ENCODE data around the gene IGF2R. TPM values are rescaled to one million over a fixed set of nuclear protein-coding genes. Genes with fewer than 3 reads are reported as not detected.

The IGF2R gene
- total RNA-seq, 1 donor from 2014 or later, result 161 TPM

DNA sequence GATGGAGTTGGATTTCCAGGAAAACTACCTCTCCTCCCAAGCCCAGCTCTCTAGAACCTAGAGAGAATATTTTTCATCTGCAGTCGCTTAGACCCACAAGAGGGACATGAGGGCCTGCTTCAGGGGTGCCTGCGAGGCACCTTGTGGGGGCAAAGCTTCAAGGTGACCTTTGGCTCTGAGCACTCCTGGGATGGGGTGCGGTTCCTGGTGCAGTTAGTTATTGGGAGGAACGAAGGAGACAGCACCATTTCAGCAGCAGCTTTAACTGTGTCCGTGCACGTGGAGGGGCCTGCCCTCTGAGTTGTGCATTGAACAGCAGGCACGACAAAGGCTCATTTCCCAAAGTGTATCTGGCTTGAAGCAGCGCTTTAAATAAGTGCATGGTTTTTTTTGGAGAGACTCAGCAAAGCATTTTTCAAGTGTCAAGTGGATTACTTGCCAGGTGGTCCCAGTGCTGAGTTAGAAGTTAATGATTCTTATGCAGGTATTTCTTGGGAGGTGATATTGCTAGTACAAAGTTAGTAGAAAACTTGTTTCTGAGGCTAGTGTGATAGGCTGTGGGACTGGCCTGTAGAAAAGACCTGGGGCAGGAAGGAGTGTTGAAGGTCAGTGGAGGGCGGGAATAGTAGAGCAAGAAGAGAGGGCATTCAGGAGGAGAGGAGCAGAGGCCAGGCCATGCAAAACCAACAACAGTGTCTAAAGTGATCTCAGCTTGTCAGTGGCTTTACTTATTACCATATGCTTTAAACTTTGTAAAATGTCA is 3.8 kb downstream of the IGF2R start:
- H3K36me3 ChIP-seq (ENCODE audit: control insufficient read depth in 3 of 3, insufficient read depth in 3 of 3, low read length in 3 of 3), result no peaks in the 10 kb centered on the region
- no peaks in the 10 kb centered on the region for H3K27me3 ChIP-seq (ENCODE audit: control insufficient read depth in 3 of 3, insufficient read depth in 3 of 3, low read length in 3 of 3)
- no peak overlapping the region for H3K9ac ChIP-seq (ENCODE audit: low read depth in 1 of 3, low read length in 3 of 3)
- H3K4me1 ChIP-seq (ENCODE audit: control insufficient read depth in 3 of 3, insufficient read depth in 3 of 3, low read length in 3 of 3), result peaks cover 54 to 69% (median 65%) of the 10 kb centered on the region in 3 donors
- no peaks in the 10 kb centered on the region for H3K9me3 ChIP-seq (ENCODE audit: control insufficient read depth in 3 of 3, low read length in 3 of 3)
- H3K27ac ChIP-seq (ENCODE audit: low read depth, low read length), result peak overlapping the region; percentile 62
- no peak overlapping the region for H3K4me3 ChIP-seq (ENCODE audit: low read length in 3 of 3)

DNA sequence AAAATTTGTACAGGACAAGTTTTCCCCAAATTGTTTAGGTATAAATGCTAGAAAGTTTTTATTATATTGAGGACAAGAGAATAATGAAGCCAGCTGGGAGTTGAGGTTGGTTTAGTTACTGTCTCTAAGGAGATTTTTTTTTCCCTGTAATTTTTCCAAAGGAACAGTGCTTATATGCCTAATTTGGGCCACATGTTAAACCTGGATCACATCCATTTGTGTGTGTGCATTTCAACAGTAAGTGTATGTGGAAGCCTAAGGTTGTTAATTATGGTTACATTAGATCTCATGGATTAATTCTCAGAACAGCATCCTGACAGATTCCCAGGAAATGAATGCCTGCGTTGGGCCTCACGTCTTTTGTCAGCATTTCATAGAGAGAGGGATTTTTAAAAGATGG is 4.5 kb downstream of the IGF2R start:
- H3K36me3 ChIP-seq (ENCODE audit: control insufficient read depth in 3 of 3, insufficient read depth in 3 of 3, low read length in 3 of 3), result no peaks in the 10 kb centered on the region
- H3K27me3 ChIP-seq (ENCODE audit: control insufficient read depth in 3 of 3, insufficient read depth in 3 of 3, low read length in 3 of 3), result no peaks in the 10 kb centered on the region
- peaks cover 58 to 73% (median 69%) of the 10 kb centered on the region in 3 donors for H3K4me1 ChIP-seq (ENCODE audit: control insufficient read depth in 3 of 3, insufficient read depth in 3 of 3, low read length in 3 of 3)
- H3K9ac ChIP-seq (ENCODE audit: low read depth in 1 of 3, low read length in 3 of 3), result no peak overlapping the region
- no peaks in the 10 kb centered on the region for H3K9me3 ChIP-seq (ENCODE audit: control insufficient read depth in 3 of 3, low read length in 3 of 3)
- peak overlapping the region; percentile 62 for H3K27ac ChIP-seq (ENCODE audit: low read depth, low read length)
- H3K4me3 ChIP-seq (ENCODE audit: low read length in 3 of 3), result peak overlapping the region in 1 of 3 donors; percentile 10

GRCh38 chr6:159973951-159974350 is 5.1 kb downstream of the IGF2R start:
- H3K27me3 ChIP-seq (ENCODE audit: control insufficient read depth in 3 of 3, insufficient read depth in 3 of 3, low read length in 3 of 3), result no peaks in the 10 kb centered on the region
- H3K36me3 ChIP-seq (ENCODE audit: control insufficient read depth in 3 of 3, insufficient read depth in 3 of 3, low read length in 3 of 3), result no peaks in the 10 kb centered on the region
- peak overlapping the region; percentile 62 for H3K27ac ChIP-seq (ENCODE audit: low read depth, low read length)
- H3K4me1 ChIP-seq (ENCODE audit: control insufficient read depth in 3 of 3, insufficient read depth in 3 of 3, low read length in 3 of 3), result peaks cover 62 to 76% (median 73%) of the 10 kb centered on the region in 3 donors
- H3K9ac ChIP-seq (ENCODE audit: low read depth in 1 of 3, low read length in 3 of 3), result no peak overlapping the region
- no peaks in the 10 kb centered on the region for H3K9me3 ChIP-seq (ENCODE audit: control insufficient read depth in 3 of 3, low read length in 3 of 3)
- H3K4me3 ChIP-seq (ENCODE audit: low read length in 3 of 3), result peak overlapping the region in 1 of 3 donors; percentile 10

GRCh38 chr6:159974932-159975331 is 6.0 kb downstream of the IGF2R start:
- Histone ChIP-seq H3K4me3 (ENCODE audit: low read length in 3 of 3) (no peak overlapping the region), H3K27ac (ENCODE audit: low read depth, low read length) (peak overlapping the region; percentile 62), H3K4me1 (ENCODE audit: control insufficient read depth in 3 of 3, insufficient read depth in 3 of 3, low read length in 3 of 3) (peaks cover 70 to 83% (median 81%) of the 10 kb centered on the region in 3 donors), H3K9me3 (ENCODE audit: control insufficient read depth in 3 of 3, low read length in 3 of 3) (no peaks in the 10 kb centered on the region), H3K36me3 (ENCODE audit: control insufficient read depth in 3 of 3, insufficient read depth in 3 of 3, low read length in 3 of 3) (no peaks in the 10 kb centered on the region), H3K27me3 (ENCODE audit: control insufficient read depth in 3 of 3, insufficient read depth in 3 of 3, low read length in 3 of 3) (no peaks in the 10 kb centered on the region), H3K9ac (ENCODE audit: low read depth in 1 of 3, low read length in 3 of 3) (no peak overlapping the region)

DNA sequence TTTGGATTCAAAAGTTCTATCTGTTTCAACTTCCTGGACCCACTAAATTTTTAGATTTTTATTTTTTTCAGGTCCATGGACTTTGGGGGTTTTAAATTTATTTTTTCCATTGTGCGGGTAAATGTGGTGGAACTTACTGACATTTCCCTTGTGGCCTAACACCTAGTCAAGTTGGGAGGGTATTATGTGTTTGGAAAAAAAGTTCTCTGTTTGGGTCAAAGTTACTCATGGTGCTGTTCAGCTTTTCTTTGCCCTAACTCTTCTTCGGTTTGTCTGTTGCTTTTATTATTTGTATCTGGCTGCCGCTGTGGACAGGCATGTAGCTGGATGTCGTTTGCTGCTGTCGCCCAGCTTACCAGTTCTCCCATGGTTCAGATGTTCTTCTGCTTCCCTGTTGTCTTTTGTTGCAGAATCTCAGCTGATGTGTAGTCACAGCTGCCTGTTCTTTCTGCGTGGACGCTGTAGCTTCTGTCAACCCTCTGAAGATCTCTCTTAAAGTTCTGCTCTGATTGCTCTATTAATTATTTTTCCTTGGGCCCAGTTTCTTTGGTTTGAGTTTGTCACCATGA is 7.9 kb downstream of the IGF2R start:
- Histone ChIP-seq H3K27ac (ENCODE audit: low read depth, low read length) (peak overlapping the region; percentile 83), H3K9ac (ENCODE audit: low read depth in 1 of 3, low read length in 3 of 3) (peak overlapping the region in 2 of 3 donors; percentile 27 to 60), H3K4me3 (ENCODE audit: low read length in 3 of 3) (peak overlapping the region; percentile 11 to 49 (median 33)), H3K36me3 (ENCODE audit: control insufficient read depth in 3 of 3, insufficient read depth in 3 of 3, low read length in 3 of 3) (no peaks in the 10 kb centered on the region), H3K9me3 (ENCODE audit: control insufficient read depth in 3 of 3, low read length in 3 of 3) (no peaks in the 10 kb centered on the region), H3K27me3 (ENCODE audit: control insufficient read depth in 3 of 3, insufficient read depth in 3 of 3, low read length in 3 of 3) (no peaks in the 10 kb centered on the region), H3K4me1 (ENCODE audit: control insufficient read depth in 3 of 3, insufficient read depth in 3 of 3, low read length in 3 of 3) (peaks cover 77 to 83% (median 82%) of the 10 kb centered on the region in 3 donors)

DNA sequence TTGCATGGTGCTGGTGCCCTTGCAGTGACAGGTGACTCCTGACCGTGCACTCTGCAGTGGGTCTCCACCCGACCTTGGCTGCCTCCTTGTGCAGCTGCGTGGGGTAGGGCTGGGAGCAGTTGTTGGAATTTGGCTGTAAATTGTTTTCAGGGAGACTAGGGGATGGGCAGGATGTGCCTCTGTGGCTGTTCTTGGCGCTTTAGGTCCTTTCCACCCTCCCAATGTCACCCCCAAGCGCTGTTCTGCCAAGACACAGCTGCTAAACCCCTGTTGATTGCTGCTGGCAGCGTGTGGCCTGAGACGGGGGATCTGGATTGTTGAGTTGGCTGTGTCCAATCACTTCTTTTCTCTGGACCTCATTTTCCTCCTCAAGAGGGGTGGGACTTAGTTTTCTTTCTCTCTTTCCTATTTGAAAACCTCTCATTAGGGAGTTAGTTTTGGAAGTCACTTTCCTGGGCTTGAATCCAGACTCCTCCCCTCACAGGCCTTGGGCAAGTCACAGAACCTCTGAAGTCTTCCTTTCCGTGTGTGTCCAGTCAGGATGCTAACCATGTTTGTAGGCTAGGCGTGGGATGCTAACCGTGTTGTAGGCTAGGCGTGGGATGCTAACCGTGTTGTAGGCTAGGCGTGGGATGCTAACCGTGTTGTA is 8.5 kb downstream of the IGF2R start:
- Histone ChIP-seq H3K4me3 (ENCODE audit: low read length in 3 of 3) (peak overlapping the region; percentile 11 to 49 (median 33)), H3K9me3 (ENCODE audit: control insufficient read depth in 3 of 3, low read length in 3 of 3) (no peaks in the 10 kb centered on the region), H3K27ac (ENCODE audit: low read depth, low read length) (peak overlapping the region; percentile 83), H3K9ac (ENCODE audit: low read depth in 1 of 3, low read length in 3 of 3) (peak overlapping the region in 2 of 3 donors; percentile 50 to 78), H3K27me3 (ENCODE audit: control insufficient read depth in 3 of 3, insufficient read depth in 3 of 3, low read length in 3 of 3) (no peaks in the 10 kb centered on the region), H3K4me1 (ENCODE audit: control insufficient read depth in 3 of 3, insufficient read depth in 3 of 3, low read length in 3 of 3) (peaks cover 78 to 86% (median 85%) of the 10 kb centered on the region in 3 donors), H3K36me3 (ENCODE audit: control insufficient read depth in 3 of 3, insufficient read depth in 3 of 3, low read length in 3 of 3) (no peaks in the 10 kb centered on the region)

DNA sequence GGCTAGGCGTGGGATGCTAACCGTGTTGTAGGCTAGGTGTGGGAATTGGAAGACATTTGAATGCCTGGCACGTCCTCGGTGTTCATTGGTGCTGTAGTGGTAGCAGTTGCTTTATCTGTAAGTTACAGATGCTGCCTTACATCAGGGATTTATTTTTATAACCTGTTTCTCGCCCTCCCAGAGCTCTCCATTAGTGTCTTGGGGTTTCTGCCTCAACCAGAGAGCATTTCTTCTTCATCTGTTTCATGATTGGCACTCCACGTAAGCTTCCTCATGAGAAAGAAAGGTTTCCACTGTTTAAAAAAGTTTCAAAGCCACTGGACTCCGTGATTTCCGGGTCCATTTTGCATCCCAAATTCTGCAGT is 9.0 kb downstream of the IGF2R start:
- Histone ChIP-seq H3K36me3 (ENCODE audit: control insufficient read depth in 3 of 3, insufficient read depth in 3 of 3, low read length in 3 of 3) (no peaks in the 10 kb centered on the region), H3K27ac (ENCODE audit: low read depth, low read length) (peak overlapping the region; percentile 83), H3K4me1 (ENCODE audit: control insufficient read depth in 3 of 3, insufficient read depth in 3 of 3, low read length in 3 of 3) (peaks cover 78 to 85% (median 84%) of the 10 kb centered on the region in 3 donors), H3K27me3 (ENCODE audit: control insufficient read depth in 3 of 3, insufficient read depth in 3 of 3, low read length in 3 of 3) (no peaks in the 10 kb centered on the region), H3K9me3 (ENCODE audit: control insufficient read depth in 3 of 3, low read length in 3 of 3) (no peaks in the 10 kb centered on the region), H3K4me3 (ENCODE audit: low read length in 3 of 3) (peak overlapping the region in 2 of 3 donors; percentile 30 to 42), H3K9ac (ENCODE audit: low read depth in 1 of 3, low read length in 3 of 3) (peak overlapping the region; percentile 51 to 78 (median 51))

DNA sequence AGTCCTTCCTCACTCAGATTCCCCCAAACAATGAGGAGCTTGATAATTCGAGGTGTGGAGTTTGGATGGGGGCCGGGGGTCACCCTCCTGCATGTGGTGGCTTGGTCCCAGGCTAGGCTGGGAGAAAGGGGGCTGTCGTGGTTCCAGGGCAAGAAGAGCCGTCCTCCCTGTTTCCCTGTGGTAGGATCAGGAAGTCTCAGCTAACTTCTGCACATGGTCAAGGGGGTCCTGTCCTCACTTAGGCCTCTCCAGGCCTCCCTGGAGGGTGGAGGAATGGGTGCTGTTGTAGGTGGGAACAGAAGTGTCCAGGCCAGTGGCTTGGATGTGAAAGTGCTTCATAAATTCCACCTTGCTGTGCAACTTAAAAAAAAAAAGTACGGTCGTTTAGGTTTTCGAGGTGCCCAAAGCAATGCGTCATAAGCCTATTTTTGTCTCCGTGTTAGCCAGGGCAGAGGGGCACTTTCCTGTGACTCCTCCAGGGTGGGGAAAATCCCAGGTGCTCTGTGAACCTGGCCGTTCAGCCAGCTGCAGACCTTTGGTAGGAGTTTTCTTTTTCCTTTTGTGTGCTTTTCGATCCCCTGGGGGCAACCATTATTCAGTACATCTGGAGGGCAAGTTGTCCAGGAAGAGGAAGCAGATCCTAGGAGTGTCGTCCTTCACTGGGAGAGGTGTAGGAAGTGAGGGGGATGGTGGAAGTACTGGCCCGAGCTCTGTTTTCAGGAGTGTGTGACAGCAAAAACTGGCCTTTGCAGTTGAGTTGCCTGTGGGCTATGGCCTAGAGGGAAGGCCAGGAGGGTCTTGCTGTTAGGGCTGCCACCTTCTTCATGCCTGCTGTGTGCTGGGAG is 9.6 kb downstream of the IGF2R start:
- H3K4me1 ChIP-seq (ENCODE audit: control insufficient read depth in 3 of 3, insufficient read depth in 3 of 3, low read length in 3 of 3), result peaks cover 80 to 85% (median 84%) of the 10 kb centered on the region in 3 donors
- no peaks in the 10 kb centered on the region for H3K9me3 ChIP-seq (ENCODE audit: control insufficient read depth in 3 of 3, low read length in 3 of 3)
- H3K36me3 ChIP-seq (ENCODE audit: control insufficient read depth in 3 of 3, insufficient read depth in 3 of 3, low read length in 3 of 3), result no peaks in the 10 kb centered on the region
- peak overlapping the region; percentile 30 to 56 (median 34) for H3K4me3 ChIP-seq (ENCODE audit: low read length in 3 of 3)
- H3K27me3 ChIP-seq (ENCODE audit: control insufficient read depth in 3 of 3, insufficient read depth in 3 of 3, low read length in 3 of 3), result no peaks in the 10 kb centered on the region
- H3K27ac ChIP-seq (ENCODE audit: low read depth, low read length), result peak overlapping the region; percentile 83
- peak overlapping the region; percentile 51 to 78 (median 54) for H3K9ac ChIP-seq (ENCODE audit: low read depth in 1 of 3, low read length in 3 of 3)

DNA sequence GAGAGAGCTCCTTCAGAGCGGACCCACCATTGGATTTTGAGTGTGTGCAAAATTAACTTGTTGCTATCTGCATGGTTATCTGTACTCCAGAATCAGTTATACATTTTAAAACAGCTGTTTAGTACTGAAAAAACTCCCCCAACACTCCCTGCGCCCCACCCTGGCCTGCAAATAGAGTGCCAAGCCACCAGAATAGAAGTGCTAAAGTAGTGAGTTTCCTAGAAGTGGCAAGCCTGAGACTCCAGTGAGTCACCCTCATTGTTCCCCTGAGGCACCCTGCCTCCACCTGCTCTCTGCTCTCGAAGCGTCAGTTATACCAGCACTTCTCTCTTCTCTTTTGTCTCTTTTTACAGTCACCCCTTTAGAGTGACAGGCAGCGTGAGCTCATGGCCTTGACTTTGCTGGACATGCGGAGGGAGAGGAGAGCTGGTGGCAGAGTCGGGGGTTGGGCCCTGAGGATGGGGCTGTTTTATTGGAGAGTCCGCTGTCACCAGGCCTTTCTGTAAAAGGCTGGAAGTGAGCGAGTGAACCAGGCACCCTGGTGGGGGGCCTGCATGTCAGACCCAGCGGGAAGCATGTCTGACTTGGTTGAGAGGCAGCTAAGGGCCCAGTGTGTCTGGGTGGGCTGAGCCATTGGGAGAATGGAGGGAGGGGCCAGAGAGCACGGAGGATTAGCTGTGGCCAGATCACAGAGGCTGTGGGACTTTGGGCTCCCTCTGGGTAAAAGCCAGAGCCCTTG is 10.4 kb downstream of the IGF2R start:
- H3K4me3 ChIP-seq (ENCODE audit: low read length in 3 of 3), result peak overlapping the region; percentile 30 to 56 (median 34)
- H3K27ac ChIP-seq (ENCODE audit: low read depth, low read length), result peak overlapping the region; percentile 83
- no peaks in the 10 kb centered on the region for H3K9me3 ChIP-seq (ENCODE audit: control insufficient read depth in 3 of 3, low read length in 3 of 3)
- H3K36me3 ChIP-seq (ENCODE audit: control insufficient read depth in 3 of 3, insufficient read depth in 3 of 3, low read length in 3 of 3), result no peaks in the 10 kb centered on the region
- H3K9ac ChIP-seq (ENCODE audit: low read depth in 1 of 3, low read length in 3 of 3), result peak overlapping the region; percentile 51 to 78 (median 54)
- H3K27me3 ChIP-seq (ENCODE audit: control insufficient read depth in 3 of 3, insufficient read depth in 3 of 3, low read length in 3 of 3), result no peaks in the 10 kb centered on the region
- peaks cover 81 to 85% (median 84%) of the 10 kb centered on the region in 3 donors for H3K4me1 ChIP-seq (ENCODE audit: control insufficient read depth in 3 of 3, insufficient read depth in 3 of 3, low read length in 3 of 3)
